ENCODE results near the gene GSDMA. TPM values are rescaled to one million over a fixed set of nuclear protein-coding genes. Genes with fewer than 3 reads are reported as not detected.

The GSDMA gene
- total RNA-seq, 2 experiments from 2014 or later: 0.14 TPM; not detected in 1

DNA sequence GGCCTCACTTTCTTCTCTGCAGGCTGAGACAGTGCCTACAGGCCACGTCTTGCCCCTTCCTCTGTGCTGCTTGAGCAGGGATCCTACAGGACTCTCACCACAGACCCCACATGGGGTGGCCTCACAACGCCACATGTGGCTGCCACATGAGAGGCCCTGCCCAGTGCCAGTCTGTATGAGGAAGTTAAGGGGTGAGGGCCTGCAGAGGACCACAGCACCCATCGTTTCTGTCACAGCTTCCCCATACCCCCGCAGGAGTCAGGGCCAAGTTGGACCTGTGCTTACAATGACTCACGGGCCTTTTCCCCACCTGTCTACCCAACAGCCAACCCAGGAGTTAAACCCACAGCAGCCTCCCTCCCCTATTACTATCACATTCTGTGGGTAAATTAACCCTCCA lies 41.5 kb upstream of the GSDMA start:
- peaks cover 86% of the 10 kb centered on the region for H3K36me3 Mint-ChIP-seq (ENCODE audit: low read depth)
- Histone ChIP-seq H3K27ac (ENCODE audit: low read depth in 1 of 2, low read length in 2 of 2) (peak overlapping the region in 1 of 2 donors; percentile 60), H3K9me3 (ENCODE audit: control insufficient read depth in 1 of 2, insufficient read depth in 1 of 2, low read length in 2 of 2) (no peaks in the 10 kb centered on the region), H3K27me3 (ENCODE audit: control insufficient read depth in 1 of 2, insufficient read depth in 2 of 2, low read length in 2 of 2) (no peaks in the 10 kb centered on the region), H3K4me3 (ENCODE audit: low read length) (no peak overlapping the region), H3K4me1 (ENCODE audit: insufficient read depth, low read length) (peaks cover 85% of the 10 kb centered on the region), H3K36me3 (ENCODE audit: insufficient read depth, low read length) (peaks cover 56% of the 10 kb centered on the region)
- no peaks in the 10 kb centered on the region for H3K27me3 Mint-ChIP-seq
- DNase-seq (peak in 2 of 14 experiments; percentile 18 to 22), ATAC-seq (ENCODE audit: poor library complexity) (no peak)
- peak overlapping the region; percentile 48 for H3K4me3 Mint-ChIP-seq
- intact Hi-C loops (cut with DNase I, micrococcal nuclease): loop anchor here (5.0 to 10.0 kb wide), 3 partner anchors 44 to 467 kb away; partner anchors contain the start of gene MED1 (in 1 of the 2)
- TF ChIP-seq, protein P1, sequence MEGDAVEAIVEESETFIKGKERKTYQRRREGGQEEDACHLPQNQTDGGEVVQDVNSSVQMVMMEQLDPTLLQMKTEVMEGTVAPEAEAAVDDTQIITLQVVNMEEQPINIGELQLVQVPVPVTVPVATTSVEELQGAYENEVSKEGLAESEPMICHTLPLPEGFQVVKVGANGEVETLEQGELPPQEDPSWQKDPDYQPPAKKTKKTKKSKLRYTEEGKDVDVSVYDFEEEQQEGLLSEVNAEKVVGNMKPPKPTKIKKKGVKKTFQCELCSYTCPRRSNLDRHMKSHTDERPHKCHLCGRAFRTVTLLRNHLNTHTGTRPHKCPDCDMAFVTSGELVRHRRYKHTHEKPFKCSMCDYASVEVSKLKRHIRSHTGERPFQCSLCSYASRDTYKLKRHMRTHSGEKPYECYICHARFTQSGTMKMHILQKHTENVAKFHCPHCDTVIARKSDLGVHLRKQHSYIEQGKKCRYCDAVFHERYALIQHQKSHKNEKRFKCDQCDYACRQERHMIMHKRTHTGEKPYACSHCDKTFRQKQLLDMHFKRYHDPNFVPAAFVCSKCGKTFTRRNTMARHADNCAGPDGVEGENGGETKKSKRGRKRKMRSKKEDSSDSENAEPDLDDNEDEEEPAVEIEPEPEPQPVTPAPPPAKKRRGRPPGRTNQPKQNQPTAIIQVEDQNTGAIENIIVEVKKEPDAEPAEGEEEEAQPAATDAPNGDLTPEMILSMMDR (IDR thresholded peaks at IDR 0.05): no peak
- POLR2A ChIA-PET: interaction anchor here (1.0 kb wide), 1 partner anchor 46 kb away, joined by 3 read pairs; no protein-coding TSS in a partner anchor
- CTCF ChIA-PET: no interaction called here
- peaks cover 80% of the 10 kb centered on the region for H3K4me1 Mint-ChIP-seq (ENCODE audit: low read depth)
- no peaks in the 10 kb centered on the region for H3K9me3 Mint-ChIP-seq
- peak overlapping the region; percentile 80 for H3K27ac Mint-ChIP-seq

DNA sequence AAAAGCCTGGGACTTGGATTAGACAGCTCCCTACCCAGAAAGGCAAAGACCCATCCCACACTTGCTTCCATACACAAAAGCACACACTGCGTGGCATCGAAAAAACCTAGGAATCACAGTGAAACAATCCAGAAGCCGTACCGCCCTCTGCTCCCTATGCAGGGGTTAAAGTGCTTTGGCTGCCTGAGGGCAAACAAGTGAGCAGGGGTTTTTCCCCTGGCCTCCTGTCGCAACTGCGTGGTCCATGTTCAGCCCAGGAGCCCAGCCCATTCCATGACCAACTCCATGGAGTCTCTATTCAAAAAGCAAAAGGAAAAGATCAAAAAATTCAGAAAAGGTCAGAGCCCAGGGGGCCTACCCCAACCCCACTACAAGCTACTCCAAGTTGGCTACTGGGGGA lies 40.8 kb upstream of the GSDMA start:
- Mint-ChIP-seq H3K36me3 (ENCODE audit: low read depth) (peaks cover 87% of the 10 kb centered on the region), H3K4me3 (peak overlapping the region; percentile 48)
- intact Hi-C loops (cut with DNase I, micrococcal nuclease): loop anchor here (5.0 to 10.0 kb wide), 3 partner anchors 45 to 467 kb away; partner anchors contain the start of gene MED1 (in 1 of the 2)

DNA sequence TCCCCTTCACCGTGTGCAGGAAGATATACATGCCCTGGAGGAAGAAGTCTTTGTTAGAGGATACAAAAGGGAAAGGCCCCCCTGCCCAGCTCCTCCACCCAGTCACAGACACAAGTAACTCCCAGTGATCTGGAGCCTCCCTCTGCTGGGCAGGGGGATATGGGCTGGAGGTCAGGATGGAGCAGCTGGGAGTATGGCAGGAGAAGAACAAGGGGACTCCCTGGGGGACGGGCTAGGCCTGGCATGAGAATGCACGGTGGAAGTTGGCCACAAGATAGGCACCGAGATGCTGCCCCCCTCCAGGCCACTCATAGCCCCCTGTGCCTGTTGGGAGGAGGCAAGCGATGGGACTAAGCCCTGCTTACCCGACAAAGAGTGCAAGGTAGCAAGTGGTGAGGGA lies 39.6 kb upstream of the GSDMA start:
- intact Hi-C loops (cut with DNase I, micrococcal nuclease): loop anchor here (5.0 to 10.0 kb wide), 3 partner anchors 46 to 468 kb away; partner anchors contain the start of gene MED1 (in 1 of the 2)
- Mint-ChIP-seq H3K4me1 (ENCODE audit: low read depth) (peaks cover 83% of the 10 kb centered on the region), H3K9me3 (no peaks in the 10 kb centered on the region), H3K27me3 (no peaks in the 10 kb centered on the region), H3K36me3 (ENCODE audit: low read depth) (peaks cover 75% of the 10 kb centered on the region), H3K27ac (peak overlapping the region; percentile 80), H3K4me3 (peak overlapping the region; percentile 65)
- ATAC-seq (ENCODE audit: poor library complexity): no peak
- Histone ChIP-seq H3K4me1 (ENCODE audit: insufficient read depth, low read length) (peaks cover 92% of the 10 kb centered on the region), H3K27ac (ENCODE audit: low read depth in 1 of 2, low read length in 2 of 2) (peak overlapping the region in 1 of 2 donors; percentile 39), H3K36me3 (ENCODE audit: insufficient read depth, low read length) (peaks cover 53% of the 10 kb centered on the region), H3K4me3 (ENCODE audit: low read length) (no peak overlapping the region), H3K27me3 (ENCODE audit: control insufficient read depth in 1 of 2, insufficient read depth in 2 of 2, low read length in 2 of 2) (no peaks in the 10 kb centered on the region), H3K9me3 (ENCODE audit: control insufficient read depth in 1 of 2, insufficient read depth in 1 of 2, low read length in 2 of 2) (no peaks in the 10 kb centered on the region)
- ChIA-PET CTCF (interaction anchor here (0.5 kb wide), 1 partner anchor 1760 kb away, joined by 3 read pairs; no protein-coding TSS in a partner anchor), POLR2A (interaction anchor here (0.6 to 0.7 kb wide), 2 partner anchors 8 to 79 kb away, joined by 3 read pairs; no protein-coding TSS in a partner anchor)
- TF ChIP-seq, protein P1 (IDR thresholded peaks at IDR 0.05): no peak
- no peak for DNase-seq

More for the DNA sequence above, 40.8 kb upstream of the GSDMA start:
- TF ChIP-seq, protein P1 (IDR thresholded peaks at IDR 0.05): no peak
- no peak overlapping the region for H3K27ac ChIP-seq (ENCODE audit: low read depth in 1 of 2, low read length in 2 of 2)
- H3K36me3 ChIP-seq (ENCODE audit: insufficient read depth, low read length): peaks cover 54% of the 10 kb centered on the region
- DNase-seq (no peak), ATAC-seq (ENCODE audit: poor library complexity) (no peak)
- Mint-ChIP-seq H3K9me3 (no peaks in the 10 kb centered on the region), H3K27ac (peak overlapping the region; percentile 80), H3K4me1 (ENCODE audit: low read depth) (peaks cover 84% of the 10 kb centered on the region), H3K27me3 (no peaks in the 10 kb centered on the region)
- H3K27me3 ChIP-seq (ENCODE audit: control insufficient read depth in 1 of 2, insufficient read depth in 2 of 2, low read length in 2 of 2): no peaks in the 10 kb centered on the region
- POLR2A ChIA-PET: interaction anchor here (1.0 kb wide), 1 partner anchor 47 kb away, joined by 3 read pairs; no protein-coding TSS in a partner anchor
- H3K9me3 ChIP-seq (ENCODE audit: control insufficient read depth in 1 of 2, insufficient read depth in 1 of 2, low read length in 2 of 2): no peaks in the 10 kb centered on the region
- H3K4me1 ChIP-seq (ENCODE audit: insufficient read depth, low read length): peaks cover 92% of the 10 kb centered on the region
- no peak overlapping the region for H3K4me3 ChIP-seq (ENCODE audit: low read length)
- CTCF ChIA-PET: no interaction called here

Measured in CD4-positive, alpha-beta T cell (primary cell).